ENCODE measurements around the gene SMAD1. TPM values are rescaled to one million over a fixed set of nuclear protein-coding genes. Genes with fewer than 3 reads are reported as not detected.

The SMAD1 gene
- 1 to 10 TPM; 1.2 to 1.9 TPM for total RNA-seq

DNA sequence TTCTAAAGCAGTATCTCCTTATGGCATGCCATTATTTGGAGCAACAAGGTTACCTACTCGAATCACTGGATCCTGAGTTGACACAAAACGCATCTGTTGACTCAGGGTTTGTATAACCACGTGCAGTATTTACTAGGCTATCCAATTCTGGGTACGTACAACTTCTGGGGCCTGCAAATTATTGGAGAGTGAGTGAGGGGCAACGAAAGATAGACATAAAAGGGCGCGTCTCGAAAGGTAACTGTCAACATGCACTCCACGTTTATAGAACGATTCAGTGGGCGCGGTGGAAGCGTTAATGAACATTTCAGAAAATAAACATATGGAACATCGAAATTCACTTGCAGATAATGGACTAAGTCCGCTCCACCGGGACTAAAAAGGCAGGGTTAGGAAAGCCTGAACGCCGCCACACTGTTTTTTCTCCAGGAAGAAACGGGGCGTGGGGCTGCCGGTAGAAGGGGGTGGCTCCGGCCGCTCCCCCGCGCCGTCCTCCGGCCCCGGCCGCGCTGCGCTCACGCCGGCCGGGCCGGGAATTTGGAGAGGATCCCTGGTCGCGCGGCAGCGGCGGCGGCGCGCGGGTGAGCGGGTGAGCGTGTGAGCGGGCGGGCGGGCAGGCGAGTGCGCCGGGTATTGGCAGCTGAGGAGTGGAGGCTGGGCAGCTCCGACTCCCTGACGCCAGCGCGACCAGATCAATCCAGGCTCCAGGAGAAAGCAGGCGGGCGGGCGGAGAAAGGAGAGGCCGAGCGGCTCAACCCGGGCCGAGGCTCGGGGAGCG lies at the start of gene SMAD1:
Gene SMAD1 (plus strand): TSS at position 690 of the 778 bp plus-strand sequence. CDS start 32,761 bp downstream, outside the sequence.
- Mint-ChIP-seq H3K36me3 (peaks cover 1% of the 10 kb centered on the region), H3K27me3 (peaks cover 37% of the 10 kb centered on the region), H3K27ac (no peak within 1 kb of the TSS), H3K4me3 (peak within 1 kb of the TSS; percentile 67), H3K9me3 (ENCODE audit: low read depth) (no peaks in the 10 kb centered on the region), H3K4me1 (peaks cover 5% of the 10 kb centered on the region)
- CTCF ChIA-PET, result no interaction called here
- peak; percentile 62 for ATAC-seq
- DNase-seq, result peak; percentile 45

DNA sequence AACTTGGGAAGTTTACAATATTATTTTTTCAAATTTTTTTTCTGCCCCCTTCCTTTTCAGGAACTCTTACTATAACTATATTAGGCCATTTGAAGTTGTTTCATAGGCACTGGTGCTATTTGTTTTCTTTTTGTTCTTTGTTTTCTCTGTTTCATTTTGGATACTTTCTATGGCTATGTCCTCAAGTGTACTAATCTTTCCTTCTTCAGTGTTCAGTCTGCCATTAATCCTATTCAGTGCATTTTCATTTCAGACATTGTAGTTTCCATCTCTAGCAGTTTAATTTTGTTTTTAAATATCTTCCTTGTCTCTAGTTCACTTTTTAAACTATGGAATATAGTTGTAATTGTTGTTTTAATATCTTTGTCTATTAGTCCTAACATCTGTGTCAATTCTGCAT lies 48.0 kb upstream of the SMAD1 start:
- no peak overlapping the region for H3K27ac Mint-ChIP-seq
- CTCF ChIA-PET, result no interaction called here
- H3K4me3 Mint-ChIP-seq, result no peak overlapping the region
- DNase-seq (no peak), ATAC-seq (no peak)
- H3K9me3 Mint-ChIP-seq (ENCODE audit: low read depth), result no peaks in the 10 kb centered on the region
- H3K36me3 Mint-ChIP-seq, result no peaks in the 10 kb centered on the region
- H3K27me3 Mint-ChIP-seq, result no peaks in the 10 kb centered on the region
- no peaks in the 10 kb centered on the region for H3K4me1 Mint-ChIP-seq

GRCh38 chr4:145435646-145436045 lies 46.0 kb upstream of the SMAD1 start:
- no peaks in the 10 kb centered on the region for H3K27me3 Mint-ChIP-seq
- CTCF ChIA-PET, result no interaction called here
- no peaks in the 10 kb centered on the region for H3K9me3 Mint-ChIP-seq (ENCODE audit: low read depth)
- no peak overlapping the region for H3K27ac Mint-ChIP-seq
- DNase-seq, result no peak
- ATAC-seq, result no peak
- no peaks in the 10 kb centered on the region for H3K36me3 Mint-ChIP-seq
- H3K4me1 Mint-ChIP-seq, result no peaks in the 10 kb centered on the region
- H3K4me3 Mint-ChIP-seq, result no peak overlapping the region

GRCh38 chr4:145436114-145436513 lies 45.5 kb upstream of the SMAD1 start:
- no peak for ATAC-seq
- no peak overlapping the region for H3K27ac Mint-ChIP-seq
- H3K4me1 Mint-ChIP-seq, result no peaks in the 10 kb centered on the region
- no peaks in the 10 kb centered on the region for H3K9me3 Mint-ChIP-seq (ENCODE audit: low read depth)
- no peak for DNase-seq
- CTCF ChIA-PET, result no interaction called here
- H3K27me3 Mint-ChIP-seq, result no peaks in the 10 kb centered on the region
- H3K36me3 Mint-ChIP-seq, result no peaks in the 10 kb centered on the region
- no peak overlapping the region for H3K4me3 Mint-ChIP-seq

DNA sequence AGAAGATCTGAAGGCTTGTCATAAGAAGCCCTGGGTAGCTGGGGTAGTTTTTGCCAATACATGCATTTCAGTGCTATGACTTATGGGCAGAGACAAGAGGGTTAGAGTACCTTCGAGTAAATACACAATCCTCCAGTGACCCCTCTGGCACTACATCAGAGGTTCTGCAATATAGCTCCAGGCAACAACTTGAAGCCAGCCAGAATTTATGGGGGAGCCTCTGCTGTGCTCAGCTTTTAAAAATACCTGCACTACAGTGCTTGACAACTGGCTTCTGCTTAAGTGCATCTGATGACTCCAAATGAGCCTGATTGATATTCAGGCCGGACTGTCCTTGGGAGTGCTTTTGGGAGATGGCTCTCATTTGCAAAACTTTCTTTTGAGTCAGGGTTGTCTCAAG lies 44.9 kb upstream of the SMAD1 start:
- CTCF ChIA-PET, result no interaction called here
- H3K9me3 Mint-ChIP-seq (ENCODE audit: low read depth), result no peaks in the 10 kb centered on the region

GRCh38 chr4:145437466-145437865 lies 44.2 kb upstream of the SMAD1 start:
- H3K9me3 Mint-ChIP-seq (ENCODE audit: low read depth), result no peaks in the 10 kb centered on the region
- ATAC-seq (no peak), DNase-seq (no peak)
- H3K27me3 Mint-ChIP-seq, result no peaks in the 10 kb centered on the region
- H3K4me3 Mint-ChIP-seq, result no peak overlapping the region
- H3K27ac Mint-ChIP-seq, result no peak overlapping the region
- no peaks in the 10 kb centered on the region for H3K36me3 Mint-ChIP-seq
- CTCF ChIA-PET, result no interaction called here
- no peaks in the 10 kb centered on the region for H3K4me1 Mint-ChIP-seq

More for the DNA sequence above, 44.9 kb upstream of the SMAD1 start:
- no peaks in the 10 kb centered on the region for H3K27me3 Mint-ChIP-seq
- H3K4me3 Mint-ChIP-seq, result no peak overlapping the region
- no peak overlapping the region for H3K27ac Mint-ChIP-seq
- DNase-seq (no peak), ATAC-seq (no peak)
- no peaks in the 10 kb centered on the region for H3K36me3 Mint-ChIP-seq
- no peaks in the 10 kb centered on the region for H3K4me1 Mint-ChIP-seq

GRCh38 chr4:145438298-145438697 lies 43.4 kb upstream of the SMAD1 start:
- DNase-seq, result no peak
- H3K27me3 Mint-ChIP-seq, result no peaks in the 10 kb centered on the region
- no peak overlapping the region for H3K4me3 Mint-ChIP-seq
- H3K36me3 Mint-ChIP-seq, result no peaks in the 10 kb centered on the region
- H3K9me3 Mint-ChIP-seq (ENCODE audit: low read depth), result no peaks in the 10 kb centered on the region
- no peaks in the 10 kb centered on the region for H3K4me1 Mint-ChIP-seq
- ATAC-seq, result no peak
- no peak overlapping the region for H3K27ac Mint-ChIP-seq
- CTCF ChIA-PET, result no interaction called here

- CTCF ChIA-PET, result no interaction called here
- no peaks in the 10 kb centered on the region for H3K36me3 Mint-ChIP-seq
Observed at GRCh38 chr4:145440292-145441007, 41.2 kb upstream of the SMAD1 start.

GRCh38 chr4:145446184-145446583 lies 35.5 kb upstream of the SMAD1 start:
- Mint-ChIP-seq H3K27me3 (peaks cover 8% of the 10 kb centered on the region), H3K9me3 (ENCODE audit: low read depth) (no peaks in the 10 kb centered on the region), H3K4me3 (no peak overlapping the region), H3K4me1 (no peaks in the 10 kb centered on the region), H3K27ac (no peak overlapping the region), H3K36me3 (no peaks in the 10 kb centered on the region)
- DNase-seq (no peak), ATAC-seq (no peak)
- CTCF ChIA-PET, result no interaction called here

More at GRCh38 chr4:145440292-145441007, 41.2 kb upstream of the SMAD1 start:
- Mint-ChIP-seq H3K27me3 (no peaks in the 10 kb centered on the region), H3K4me1 (no peaks in the 10 kb centered on the region), H3K27ac (no peak overlapping the region), H3K9me3 (ENCODE audit: low read depth) (no peaks in the 10 kb centered on the region), H3K4me3 (no peak overlapping the region)
- no peak for DNase-seq
- ATAC-seq, result no peak

GRCh38 chr4:145451895-145452294 lies 29.8 kb upstream of the SMAD1 start:
- DNase-seq, result no peak
- Mint-ChIP-seq H3K9me3 (ENCODE audit: low read depth) (no peaks in the 10 kb centered on the region), H3K4me3 (no peak overlapping the region), H3K27me3 (peaks cover 8% of the 10 kb centered on the region), H3K36me3 (no peaks in the 10 kb centered on the region), H3K4me1 (no peaks in the 10 kb centered on the region), H3K27ac (no peak overlapping the region)
- CTCF ChIA-PET, result no interaction called here
- no peak for ATAC-seq

GRCh38 chr4:145452447-145453162 lies 29.0 kb upstream of the SMAD1 start:
- Mint-ChIP-seq H3K27ac (no peak overlapping the region), H3K36me3 (no peaks in the 10 kb centered on the region), H3K27me3 (peaks cover 8% of the 10 kb centered on the region), H3K4me3 (no peak overlapping the region), H3K9me3 (ENCODE audit: low read depth) (no peaks in the 10 kb centered on the region), H3K4me1 (no peaks in the 10 kb centered on the region)
- CTCF ChIA-PET, result no interaction called here
- DNase-seq, result no peak
- ATAC-seq, result no peak

DNA sequence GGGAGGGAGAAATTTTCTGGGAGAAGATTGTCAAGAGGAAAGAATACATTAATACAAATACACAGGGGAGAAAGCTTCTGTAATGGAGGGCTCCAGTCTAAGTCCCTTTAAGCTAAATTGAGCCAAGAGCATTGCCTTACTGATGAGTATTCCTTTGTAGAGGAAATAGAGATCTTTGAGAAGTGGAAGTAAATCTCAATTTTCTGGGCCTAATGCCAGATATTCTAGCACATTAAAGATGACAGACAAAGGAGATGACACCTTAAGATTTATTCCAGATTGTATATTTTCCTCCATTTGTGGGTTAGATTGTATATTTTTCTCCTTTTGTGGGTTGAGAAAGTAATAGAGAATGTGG lies 28.5 kb upstream of the SMAD1 start:
- H3K4me1 Mint-ChIP-seq, result no peaks in the 10 kb centered on the region
- peaks cover 8% of the 10 kb centered on the region for H3K27me3 Mint-ChIP-seq
- H3K27ac Mint-ChIP-seq, result no peak overlapping the region
- no peaks in the 10 kb centered on the region for H3K9me3 Mint-ChIP-seq (ENCODE audit: low read depth)
- DNase-seq, result no peak
- CTCF ChIA-PET, result no interaction called here
- H3K36me3 Mint-ChIP-seq, result no peaks in the 10 kb centered on the region
- no peak for ATAC-seq
- no peak overlapping the region for H3K4me3 Mint-ChIP-seq

GRCh38 chr4:145473203-145473602 lies 8.4 kb upstream of the SMAD1 start:
- peaks cover 5% of the 10 kb centered on the region for H3K27me3 Mint-ChIP-seq
- no peaks in the 10 kb centered on the region for H3K4me1 Mint-ChIP-seq
- no peaks in the 10 kb centered on the region for H3K36me3 Mint-ChIP-seq
- H3K27ac Mint-ChIP-seq, result no peak overlapping the region
- H3K4me3 Mint-ChIP-seq, result no peak overlapping the region
- DNase-seq (no peak), ATAC-seq (no peak)
- CTCF ChIA-PET, result no interaction called here
- H3K9me3 Mint-ChIP-seq (ENCODE audit: low read depth), result no peaks in the 10 kb centered on the region

- no peak overlapping the region for H3K4me3 Mint-ChIP-seq
- H3K9me3 Mint-ChIP-seq (ENCODE audit: low read depth), result no peaks in the 10 kb centered on the region
- H3K4me1 Mint-ChIP-seq, result peaks cover 5% of the 10 kb centered on the region
- DNase-seq, result no peak
- no peak for ATAC-seq
- CTCF ChIA-PET, result no interaction called here
- H3K36me3 Mint-ChIP-seq, result peaks cover 1% of the 10 kb centered on the region
- peaks cover 29% of the 10 kb centered on the region for H3K27me3 Mint-ChIP-seq
- no peak overlapping the region for H3K27ac Mint-ChIP-seq
Observed at GRCh38 chr4:145480257-145480656, 1.4 kb upstream of the SMAD1 start.
